DMS79 treated with DMSO at 0.1 percent for 48 hours (cell line): ENCODE data around the gene RUNX1.

Experiments used
- DNase-seq: peaks from one replicate; lab custom pipeline; 2025; lab: John Stamatoyannopoulos, UW

The RUNX1 gene

DNA sequence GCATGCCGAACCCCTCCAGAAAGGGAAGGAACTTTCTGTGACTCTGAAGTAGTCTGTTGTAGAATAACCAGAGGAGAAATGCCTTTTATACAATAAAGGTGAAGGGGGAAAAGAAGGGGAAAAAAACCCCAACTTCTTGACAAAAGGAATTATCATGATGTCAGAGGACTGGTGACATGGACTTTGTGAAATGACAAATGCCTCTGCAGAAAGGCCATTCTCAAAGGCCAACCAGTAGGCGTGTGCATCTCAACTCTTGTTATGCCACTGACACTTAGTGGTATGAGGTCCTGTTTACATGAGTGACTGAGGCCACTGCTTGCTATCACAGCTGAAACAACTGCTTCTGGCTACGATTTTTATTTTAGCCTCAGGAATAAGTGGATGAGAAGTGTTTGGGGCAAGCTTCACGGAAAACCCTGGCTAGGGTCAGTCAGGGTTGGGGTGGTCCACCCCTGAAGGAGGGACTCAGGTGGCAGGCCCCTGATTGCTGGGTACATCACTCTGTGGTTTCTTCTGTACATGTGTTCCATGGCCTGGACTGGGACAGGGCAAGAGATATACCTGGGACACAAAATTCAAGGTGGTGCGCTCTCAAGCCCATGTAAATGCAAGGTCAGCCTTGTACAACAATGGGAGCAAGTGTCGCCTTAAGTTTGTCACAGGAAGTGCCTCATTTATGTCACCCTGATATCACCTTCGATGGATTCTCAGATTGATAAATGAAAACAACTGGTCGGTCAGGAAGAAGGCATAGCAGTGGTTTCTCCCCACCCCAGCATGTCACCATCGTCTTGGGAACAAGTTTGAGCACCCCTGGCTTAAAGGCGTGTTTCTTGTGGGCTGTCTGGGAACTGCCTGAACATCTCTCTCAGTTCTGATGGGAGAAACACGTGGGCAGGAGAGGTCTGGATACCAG, 12.4 kb downstream of the RUNX1 start:
- no peak for DNase-seq

DNA sequence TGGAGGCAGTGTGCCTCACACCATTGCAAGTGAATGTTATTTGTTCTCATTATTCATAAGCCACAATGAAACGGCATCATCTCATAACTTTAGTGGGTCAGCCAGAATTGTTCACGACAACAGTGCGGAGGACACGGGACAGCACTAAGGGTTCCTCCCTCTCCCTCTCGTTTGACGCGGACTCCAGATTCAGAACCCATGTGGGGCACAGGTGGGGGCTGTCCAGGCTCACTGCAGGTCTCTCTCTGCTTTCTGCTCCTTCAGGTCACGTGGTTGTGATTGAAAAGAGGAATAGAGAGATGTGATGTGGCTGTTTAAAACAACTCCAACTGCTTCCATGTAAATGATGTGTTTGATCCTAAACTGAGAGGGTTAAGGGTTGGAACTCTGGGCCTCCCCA, 13.5 kb downstream of the RUNX1 start:
- DNase-seq, result no peak

DNA sequence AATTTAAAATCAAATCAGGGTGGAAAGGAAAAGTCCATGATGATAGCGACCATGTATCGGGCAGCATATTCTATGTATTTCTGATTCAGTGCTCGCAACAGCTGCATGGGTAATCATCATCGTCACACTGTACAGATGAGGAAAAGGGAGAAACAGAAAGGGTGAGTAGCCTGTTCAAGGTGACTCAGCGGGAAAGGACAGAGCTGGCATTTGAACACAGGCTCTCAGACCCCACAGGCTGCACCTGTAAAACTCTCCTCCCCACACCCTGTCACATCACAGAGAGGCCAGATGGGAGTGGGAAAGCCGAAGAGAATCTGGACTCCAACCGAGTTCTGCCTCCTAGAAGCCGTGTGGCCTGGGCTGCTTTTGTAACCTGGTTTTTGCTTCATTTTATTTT, 14.0 kb downstream of the RUNX1 start:
- DNase-seq, result no peak

DNA sequence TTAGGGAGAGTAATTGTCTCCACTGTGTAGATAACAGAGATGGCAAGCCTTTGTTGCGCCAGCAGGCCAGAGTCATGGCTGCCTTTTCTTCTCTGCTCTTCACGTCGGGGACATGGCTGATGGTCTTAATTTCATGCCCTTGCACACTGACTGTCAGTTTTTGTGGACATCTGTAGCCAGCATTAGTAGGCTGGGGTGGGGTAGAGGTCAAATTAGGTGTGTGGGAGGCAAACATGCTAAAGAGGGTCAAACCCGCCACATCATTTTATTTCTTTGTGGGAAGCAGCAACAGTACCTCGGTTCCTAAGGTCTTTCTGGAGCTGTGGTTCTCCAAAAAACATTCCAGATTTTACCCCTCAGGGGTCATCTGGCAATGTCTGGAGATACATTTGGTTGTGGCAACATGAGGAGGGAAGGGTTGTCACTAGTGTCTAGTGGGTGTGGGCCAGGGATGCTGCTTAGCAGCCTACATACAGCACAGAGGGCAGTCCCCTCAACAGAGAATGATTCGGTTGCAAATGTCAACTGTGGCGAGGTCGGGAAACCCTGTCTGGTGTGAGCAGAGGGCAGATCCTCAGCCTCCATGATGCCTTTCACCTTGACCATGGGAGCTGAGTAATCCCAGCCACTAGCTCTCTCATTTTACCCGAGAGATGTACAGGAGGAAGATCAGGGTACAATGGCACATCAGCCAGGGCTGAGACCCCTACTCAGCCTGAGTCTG, 14.7 kb downstream of the RUNX1 start:
- no peak for DNase-seq

DNA sequence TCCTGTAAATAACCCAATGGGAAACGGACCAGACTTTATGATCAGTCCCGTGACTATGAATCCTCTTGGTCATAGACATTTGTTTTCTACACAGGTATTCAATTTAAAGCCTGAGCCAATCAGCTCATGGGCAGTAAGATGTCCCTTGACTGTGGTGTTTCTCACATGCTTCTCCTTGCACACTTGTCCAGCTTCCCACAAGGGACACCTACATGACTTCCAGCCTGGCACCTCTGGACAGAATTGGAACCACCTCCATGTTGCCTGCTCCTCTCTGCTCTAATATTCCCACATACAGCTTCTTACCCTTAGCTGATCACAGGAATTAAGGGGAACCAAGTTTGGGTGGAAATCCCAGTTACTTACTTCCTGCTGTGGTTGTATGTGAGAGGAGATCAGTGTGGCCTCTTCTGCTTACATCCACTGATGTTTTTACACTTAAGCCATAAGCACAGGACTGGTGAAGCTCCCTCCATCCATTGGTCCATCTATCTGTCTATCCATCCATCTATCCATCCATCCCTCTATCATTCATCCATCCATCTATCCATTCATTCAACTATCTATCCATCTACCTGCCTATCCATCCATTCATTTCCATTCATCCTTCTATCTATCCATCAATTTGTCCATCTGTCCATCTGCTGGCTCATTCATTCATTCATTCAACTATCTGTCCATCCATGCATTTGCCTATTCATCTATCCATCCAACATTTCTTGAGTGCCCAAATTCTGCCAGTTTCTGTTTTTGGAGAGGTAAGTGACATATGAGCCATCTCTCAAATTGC, 16.4 kb downstream of the RUNX1 start:
- DNase-seq, result no peak

DNA sequence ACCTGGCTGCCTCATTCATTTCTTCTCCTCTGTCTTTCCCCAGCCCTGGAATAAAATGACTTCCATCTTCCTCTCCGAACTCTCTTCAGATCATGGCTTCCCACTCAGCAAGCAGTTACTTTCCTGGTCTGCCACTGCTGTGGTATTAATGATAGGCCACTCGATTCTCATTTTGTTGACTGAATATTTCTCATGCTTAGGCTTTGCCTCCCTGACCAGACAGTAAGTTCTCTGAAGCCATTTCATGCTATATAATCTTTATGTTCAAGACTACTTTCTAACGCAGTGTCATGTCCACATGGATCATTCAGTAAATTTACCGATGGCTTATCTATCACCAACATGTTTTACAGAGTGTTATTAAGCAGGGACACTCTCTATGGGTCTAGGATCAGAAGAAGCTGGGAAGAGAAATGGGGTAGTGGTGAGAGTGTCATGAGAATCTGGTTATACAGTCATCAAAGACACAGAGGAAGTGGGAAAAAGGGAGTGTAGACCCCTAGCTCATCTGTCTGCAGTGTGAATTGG, 20.6 kb downstream of the RUNX1 start:
- DNase-seq, result no peak

DNA sequence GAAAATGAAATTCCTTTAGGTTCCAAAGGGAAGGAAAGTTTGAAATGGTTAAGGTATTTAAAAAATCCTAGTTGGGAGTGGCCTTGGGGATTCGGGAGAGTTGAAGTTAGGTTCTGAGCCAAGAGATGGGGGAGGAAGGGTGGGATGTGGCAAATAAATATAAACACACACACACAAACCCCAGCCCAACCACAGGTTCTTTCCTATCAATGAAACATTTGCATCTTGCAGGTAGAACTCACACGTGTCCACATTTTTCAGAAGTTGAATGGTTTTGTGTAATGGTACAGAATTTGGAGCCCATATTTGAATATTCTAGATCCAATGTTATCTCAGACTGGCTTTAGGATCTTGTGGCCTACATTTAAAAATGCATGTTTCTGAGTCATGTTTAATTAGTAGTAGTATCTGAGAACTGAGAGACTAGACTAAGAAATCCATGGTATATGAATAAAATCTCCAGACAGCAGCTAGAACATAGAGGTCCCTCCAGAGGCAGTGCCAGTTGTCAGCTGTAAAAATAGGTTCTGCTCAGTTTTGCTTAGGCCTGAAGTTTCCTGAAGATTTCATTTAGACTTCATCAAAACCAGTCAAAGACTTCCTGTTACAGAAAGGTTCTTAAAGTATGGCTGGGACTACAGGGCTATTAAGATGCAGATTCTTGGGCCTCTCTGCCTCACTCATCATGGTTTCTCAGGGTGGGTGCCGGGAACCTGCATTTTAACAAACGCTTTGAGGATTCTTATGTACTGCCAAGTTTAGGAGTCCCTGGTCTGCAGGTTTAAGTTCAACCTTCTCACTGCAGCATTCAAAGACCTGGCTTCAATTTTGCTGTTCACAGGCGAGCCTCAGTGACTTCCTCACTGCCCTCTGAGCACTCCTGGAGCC, 21.3 kb downstream of the RUNX1 start:
- no peak for DNase-seq

DNA sequence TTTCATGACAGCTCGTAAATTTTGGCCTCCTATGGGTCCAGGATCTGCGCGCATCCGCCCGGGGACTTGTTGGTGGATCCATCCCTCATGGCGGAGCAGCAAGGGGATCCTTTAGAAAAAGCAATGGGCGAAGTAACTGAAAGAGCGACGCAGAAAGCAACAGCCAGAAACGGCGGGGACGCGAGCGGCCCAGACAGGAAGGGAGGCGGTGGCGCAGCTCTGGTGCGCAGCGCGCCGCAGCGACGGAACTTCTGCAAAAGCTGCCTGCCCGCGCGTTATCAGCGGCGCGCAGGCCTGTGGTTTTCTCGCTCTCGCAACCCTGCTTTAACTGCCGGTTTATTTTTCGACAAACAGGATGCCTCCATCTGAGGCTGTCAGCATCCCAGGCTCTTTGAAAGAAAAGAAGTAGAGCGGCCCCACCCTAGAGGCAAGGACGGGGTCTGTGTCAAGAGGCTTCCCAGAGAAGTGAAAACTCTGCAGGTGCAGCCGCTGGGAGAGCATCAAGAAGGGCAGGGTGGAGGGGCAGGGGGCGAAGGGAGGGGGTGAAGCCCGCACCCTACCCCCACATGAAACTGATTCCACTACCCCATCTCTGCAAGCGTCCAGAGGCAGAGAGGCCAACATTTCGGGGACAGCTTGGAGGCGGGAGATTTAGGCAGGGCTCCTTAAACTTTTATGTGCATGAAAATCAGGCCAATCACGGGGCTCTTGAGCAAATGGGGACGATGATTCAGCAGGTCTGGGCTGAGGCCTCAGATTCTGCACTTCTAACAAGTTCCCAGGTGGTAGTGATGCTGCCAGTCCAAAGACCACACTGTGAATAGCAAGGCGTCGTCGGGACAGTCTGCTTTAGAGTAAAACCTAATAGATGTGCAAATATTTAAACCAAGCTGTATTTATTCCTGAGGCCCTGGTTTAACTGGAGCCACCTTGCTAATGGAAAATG, 22.2 kb downstream of the RUNX1 start:
- no peak for DNase-seq

DNA sequence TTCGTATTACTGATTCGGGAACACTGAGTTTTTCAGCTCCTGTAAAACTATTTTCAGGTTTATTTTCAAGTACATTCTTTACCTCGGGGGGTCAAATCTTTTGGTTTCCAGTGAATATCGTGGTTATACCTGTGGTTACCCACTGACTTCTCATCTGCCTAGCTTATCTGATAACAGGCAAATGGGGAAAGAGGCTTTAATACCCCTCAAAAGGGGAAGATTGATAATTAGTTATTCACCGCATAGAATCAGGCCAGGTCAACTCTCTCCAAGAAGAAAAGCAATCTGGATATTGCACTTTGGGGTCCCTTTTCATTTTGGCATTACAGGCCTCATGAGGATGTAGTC, 23.0 kb downstream of the RUNX1 start:
- DNase-seq, result no peak

DNA sequence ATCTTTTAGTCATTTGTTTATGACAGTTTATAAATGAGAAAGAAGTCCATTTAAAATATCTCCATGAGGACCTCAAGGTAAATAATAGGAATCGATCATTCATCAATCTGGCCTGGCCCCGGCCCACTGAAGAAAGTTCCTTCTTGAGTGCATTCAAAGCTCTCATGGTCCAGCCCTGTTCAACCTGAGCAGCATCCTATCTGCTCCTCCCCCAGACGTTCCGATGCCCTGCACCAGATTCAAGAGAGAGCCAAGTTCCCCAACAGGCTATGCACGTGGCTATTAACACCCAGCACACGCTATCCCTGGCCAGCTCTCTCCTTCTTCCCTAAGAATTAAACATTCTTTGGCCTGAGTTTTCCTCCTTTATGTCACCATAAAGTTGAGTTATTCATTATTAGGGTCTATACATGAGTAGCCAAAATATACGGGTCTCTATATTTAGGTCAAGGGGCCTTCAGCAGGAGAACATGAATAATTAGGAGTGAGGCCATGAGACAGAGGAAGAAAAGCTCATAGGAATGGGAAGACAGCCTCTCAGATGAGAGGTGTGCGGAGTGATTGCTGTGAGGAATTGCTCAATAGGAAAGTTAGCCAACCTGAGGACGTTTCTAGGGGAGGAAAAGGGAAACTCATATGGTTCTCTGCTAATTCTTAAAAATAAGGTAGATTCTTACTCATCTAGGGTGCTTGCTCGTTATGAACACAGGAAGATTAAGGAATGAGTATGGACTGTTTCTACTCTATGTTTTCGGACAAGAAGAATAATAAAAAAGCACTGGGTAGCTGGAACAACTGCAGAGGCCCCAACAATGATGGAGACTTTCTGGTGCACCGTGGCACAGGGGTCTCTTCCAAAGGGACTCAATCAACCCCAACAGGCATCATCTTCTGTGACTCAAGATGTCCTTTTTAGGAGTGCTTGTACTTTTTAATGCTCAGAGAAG, 23.6 kb downstream of the RUNX1 start:
- no peak for DNase-seq

DNA sequence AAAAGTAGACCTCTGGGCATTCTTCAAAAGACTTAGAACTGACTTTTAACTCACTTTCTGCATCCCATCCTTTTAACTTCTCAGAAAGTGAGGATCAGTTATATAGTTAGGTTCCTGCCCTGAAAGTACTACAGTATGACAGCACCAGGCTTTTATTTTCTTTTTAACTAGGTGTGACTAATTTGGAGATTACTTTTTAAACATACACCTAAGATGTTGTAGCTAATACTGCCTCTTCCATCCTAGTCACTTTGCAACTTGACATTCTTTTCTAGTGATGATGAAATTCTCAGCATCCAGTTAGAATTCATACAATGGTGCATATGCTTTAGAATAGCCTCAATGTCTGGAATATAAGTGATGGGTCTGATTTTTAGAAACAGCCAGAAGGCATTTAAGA, 24.6 kb downstream of the RUNX1 start:
- DNase-seq, result no peak

DNA sequence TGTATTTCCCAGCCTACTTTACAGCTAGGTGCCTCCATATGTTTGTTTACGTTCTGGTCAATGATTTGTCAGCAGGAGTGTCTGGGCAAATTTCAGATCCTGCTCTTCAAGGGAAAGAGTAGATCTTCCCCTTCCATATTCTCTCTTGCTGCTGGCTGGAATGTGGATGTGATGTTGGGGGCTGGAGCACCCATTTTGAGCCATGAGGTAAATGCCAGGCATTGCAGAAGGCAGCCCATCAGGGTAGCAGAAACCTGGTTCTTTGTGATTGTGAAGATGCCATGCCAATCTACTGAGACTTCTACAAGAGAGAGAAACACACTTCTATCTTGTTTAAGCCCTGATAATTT, 25.1 kb downstream of the RUNX1 start:
- no peak for DNase-seq

DNA sequence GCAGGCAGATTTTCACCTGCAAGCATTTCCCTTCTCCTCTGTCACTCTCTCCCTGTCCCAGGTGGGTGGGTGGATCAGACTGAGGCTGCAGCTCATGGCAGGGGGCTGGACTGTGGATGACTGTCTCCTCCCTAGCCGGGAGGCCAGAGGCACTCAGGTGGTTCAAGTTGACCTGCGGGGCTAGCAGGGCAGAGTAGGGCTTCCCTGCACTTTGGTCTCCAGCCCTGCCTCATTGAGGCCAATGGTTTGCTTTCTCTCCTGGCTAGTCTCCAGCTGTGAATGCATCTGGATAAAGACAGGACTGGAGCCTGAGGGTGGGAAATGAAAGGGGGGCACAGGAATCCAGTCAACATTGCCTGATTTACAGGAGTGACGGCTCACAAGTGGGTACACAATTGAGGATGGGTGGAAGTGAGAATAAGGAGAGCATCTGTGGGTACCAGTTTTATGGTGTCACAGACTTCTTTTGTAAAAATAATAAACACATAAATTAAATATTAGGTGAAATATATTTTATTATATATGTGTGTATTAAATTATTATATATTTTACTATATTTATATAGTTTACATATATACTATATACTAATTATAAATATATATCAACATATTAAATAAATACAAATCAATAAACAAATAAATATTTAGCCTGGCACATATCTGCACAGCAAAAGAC, 25.6 kb downstream of the RUNX1 start:
- no peak for DNase-seq

DNA sequence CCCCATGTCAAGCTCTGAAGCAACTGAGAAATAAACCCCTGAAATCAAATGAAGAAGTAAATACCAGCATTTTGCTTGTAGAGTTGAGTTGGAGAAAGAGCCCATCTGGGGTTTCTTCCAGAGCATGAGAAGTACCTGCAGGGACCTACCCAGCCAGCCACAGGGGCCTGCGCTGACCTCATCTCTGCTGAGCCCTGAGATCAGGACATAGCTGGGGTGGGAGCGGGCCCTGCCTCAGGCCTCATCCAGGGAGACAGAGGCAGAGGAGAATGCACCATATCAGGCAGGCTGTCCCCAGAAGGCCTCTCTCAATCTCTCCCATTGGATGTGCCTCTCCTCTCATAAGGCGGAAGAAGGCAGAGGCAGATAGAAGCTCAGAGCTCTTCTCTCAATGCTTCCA, 27.6 kb downstream of the RUNX1 start:
- DNase-seq, result no peak

DNA sequence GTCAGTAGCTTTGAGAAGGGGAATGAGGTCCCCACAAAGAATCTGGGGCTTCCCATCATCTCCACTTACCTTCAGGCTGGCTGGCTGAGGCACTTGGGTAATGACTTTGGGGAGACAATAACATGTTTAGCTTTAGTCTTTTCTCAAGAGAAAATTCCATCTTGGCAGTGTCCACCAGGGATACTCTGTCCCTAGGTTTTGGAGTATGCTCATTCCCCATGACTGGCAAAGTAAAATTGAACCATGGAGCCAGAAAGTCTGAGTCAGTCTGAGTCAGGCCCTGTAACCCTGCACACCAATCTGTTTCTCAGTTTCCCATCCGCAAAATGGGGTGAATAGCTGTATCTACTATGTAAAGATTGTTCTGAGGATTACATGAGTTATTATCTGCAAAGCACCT, 28.2 kb downstream of the RUNX1 start:
- no peak for DNase-seq

DNA sequence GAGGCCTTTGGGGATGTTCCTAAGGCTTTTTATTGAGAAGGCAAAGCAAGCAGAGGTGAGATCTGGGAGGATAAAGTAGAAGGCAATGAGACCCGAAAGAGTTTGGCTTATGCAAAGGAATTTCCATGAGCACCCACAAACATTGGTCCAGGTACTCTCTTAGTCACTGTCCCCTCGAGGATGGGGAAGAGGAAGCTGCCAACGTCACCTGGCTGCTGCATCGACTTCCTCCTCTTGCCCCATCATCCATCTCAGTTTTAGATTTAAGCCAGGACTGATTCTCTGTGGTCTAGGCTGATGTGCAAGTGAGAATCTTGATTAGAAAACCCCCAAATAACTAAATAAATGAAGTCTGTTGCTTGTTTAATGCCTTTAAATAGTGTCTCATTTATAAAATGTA, 28.7 kb downstream of the RUNX1 start:
- no peak for DNase-seq

DNA sequence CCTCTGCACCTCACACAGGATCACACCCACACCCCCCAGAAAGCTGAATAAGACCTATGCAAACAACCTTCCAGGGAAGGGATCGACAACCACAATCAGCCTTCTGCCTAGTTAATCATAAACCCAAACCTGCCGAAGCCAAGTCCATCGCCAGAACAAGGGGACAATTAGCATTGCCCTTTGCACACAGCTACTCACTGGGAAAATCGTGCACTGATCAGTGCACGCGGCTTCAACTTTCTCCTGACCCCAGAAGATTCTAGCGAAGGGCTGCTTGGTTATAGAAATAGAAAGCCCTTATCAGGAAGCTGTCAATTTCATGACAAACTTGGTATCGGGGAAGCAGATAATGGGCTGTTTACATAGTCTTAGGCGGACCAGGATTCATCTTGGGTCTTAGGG, 29.5 kb downstream of the RUNX1 start:
- no peak for DNase-seq

DNA sequence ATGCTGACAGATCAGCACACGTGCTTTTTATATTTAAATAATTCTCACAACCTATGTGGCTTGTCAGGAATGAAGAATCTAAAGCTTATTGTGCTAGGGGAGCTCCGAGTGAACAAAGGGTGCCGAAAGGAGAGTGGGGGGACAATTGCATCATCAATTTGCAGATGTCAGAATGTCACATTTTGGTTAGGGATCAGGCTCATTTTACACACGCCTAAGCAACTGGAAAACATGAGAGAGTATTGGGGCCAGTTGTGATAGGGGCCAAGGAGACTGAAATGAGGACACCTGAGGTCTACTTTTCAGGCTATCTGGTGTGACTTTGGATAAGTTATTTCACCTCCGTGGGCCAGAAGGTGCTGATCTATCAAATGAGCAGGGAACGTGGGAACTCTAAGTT, 31.8 kb downstream of the RUNX1 start:
- no peak for DNase-seq
